ENCODE data around the gene COTL1.

- TF ChIP-seq CTCF (IDR thresholded peaks at IDR 0.05) (no peak), KAT7 (CRISPR knock-in tag; IDR thresholded peaks at IDR 0.05; ENCODE audit: borderline replicate concordance) (no peak), CREB1 (CRISPR knock-in tag; IDR thresholded peaks at IDR 0.05) (no peak), NR2C2 (CRISPR knock-in tag; IDR thresholded peaks at IDR 0.05) (no peak)
- TF ChIP-seq, protein P1, sequence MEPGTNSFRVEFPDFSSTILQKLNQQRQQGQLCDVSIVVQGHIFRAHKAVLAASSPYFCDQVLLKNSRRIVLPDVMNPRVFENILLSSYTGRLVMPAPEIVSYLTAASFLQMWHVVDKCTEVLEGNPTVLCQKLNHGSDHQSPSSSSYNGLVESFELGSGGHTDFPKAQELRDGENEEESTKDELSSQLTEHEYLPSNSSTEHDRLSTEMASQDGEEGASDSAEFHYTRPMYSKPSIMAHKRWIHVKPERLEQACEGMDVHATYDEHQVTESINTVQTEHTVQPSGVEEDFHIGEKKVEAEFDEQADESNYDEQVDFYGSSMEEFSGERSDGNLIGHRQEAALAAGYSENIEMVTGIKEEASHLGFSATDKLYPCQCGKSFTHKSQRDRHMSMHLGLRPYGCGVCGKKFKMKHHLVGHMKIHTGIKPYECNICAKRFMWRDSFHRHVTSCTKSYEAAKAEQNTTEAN (CRISPR knock-in tag; IDR thresholded peaks at IDR 0.05): no peak
Observed at GRCh38 chr16:84526794-84527531, 90.9 kb downstream of the COTL1 start.

Measured in WTC11 (cell line).